22Rv1 (cell line): ENCODE data around the gene CCDC6.

Experiments used
- H3K27ac ChIP-seq: fragments of 450-650 bp; 2 replicates; pipeline ENCODE4 v1.5.1; 2017
- ZFX ChIP-seq: fragments of 450-650 bp; IDR thresholded peaks from 2 replicates; pipeline ENCODE4 v1.6.1; 2017; ENCODE audit warnings: antibody characterized with exemption, borderline replicate concordance
- TF ChIP-seq, protein P1 (sequence below): fragments of 450-650 bp; IDR thresholded peaks from 2 replicates; pipeline ENCODE4 v1.5.1; 2017; ENCODE audit warnings: mild to moderate bottlenecking

Gene CCDC6

DNA sequence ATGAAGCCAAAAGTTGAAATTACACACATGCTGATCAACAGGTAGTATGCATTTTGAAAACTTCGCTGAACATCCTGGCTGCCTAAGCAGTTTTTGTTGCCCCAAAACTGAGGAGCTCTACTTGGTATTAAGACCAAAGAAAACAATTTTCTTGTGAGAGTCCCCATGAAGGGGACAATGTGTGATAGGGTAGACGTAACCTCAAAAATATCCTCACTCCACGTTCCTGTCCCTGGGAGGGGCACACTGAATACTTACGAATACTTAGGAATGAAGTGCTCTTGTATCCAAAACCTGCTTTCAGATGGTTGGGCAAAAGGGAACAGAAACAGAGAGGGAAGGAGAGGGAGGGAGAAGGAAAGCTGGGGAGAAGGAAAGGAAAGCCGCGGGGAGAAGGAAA, 24.7 kb downstream of the CCDC6 start:
- no peak overlapping the region for H3K27ac ChIP-seq
- TF ChIP-seq ZFX, result no peak
- TF ChIP-seq, protein P1, sequence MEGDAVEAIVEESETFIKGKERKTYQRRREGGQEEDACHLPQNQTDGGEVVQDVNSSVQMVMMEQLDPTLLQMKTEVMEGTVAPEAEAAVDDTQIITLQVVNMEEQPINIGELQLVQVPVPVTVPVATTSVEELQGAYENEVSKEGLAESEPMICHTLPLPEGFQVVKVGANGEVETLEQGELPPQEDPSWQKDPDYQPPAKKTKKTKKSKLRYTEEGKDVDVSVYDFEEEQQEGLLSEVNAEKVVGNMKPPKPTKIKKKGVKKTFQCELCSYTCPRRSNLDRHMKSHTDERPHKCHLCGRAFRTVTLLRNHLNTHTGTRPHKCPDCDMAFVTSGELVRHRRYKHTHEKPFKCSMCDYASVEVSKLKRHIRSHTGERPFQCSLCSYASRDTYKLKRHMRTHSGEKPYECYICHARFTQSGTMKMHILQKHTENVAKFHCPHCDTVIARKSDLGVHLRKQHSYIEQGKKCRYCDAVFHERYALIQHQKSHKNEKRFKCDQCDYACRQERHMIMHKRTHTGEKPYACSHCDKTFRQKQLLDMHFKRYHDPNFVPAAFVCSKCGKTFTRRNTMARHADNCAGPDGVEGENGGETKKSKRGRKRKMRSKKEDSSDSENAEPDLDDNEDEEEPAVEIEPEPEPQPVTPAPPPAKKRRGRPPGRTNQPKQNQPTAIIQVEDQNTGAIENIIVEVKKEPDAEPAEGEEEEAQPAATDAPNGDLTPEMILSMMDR, result no peak

DNA sequence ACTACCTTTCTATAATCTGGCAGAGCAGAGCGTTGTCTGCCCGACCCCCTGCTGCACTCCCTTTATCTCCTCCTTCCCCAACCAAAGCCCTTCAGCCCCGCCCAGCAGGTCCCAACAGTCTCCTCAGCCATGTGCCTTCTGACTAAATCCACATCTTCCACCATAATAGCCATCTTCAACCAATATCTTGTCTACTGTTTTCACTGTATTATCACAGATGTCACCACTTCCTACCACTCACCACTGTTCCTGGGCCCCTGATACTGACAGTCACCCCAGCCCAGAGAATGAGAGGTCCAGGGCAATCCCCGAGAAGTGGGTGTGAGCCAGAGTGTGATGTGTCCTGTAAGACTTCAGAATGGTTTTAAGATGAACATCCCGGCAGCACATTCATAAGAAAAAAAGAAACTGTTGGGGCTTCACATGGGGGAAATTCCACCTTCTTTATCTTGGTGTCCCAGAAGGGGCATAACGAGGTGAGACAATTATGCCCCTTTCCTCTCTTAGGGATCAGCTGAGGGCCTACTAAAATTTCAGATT, 25.3 kb downstream of the CCDC6 start:
- no peak for TF ChIP-seq ZFX
- TF ChIP-seq, protein P1, result no peak
- no peak overlapping the region for H3K27ac ChIP-seq

DNA sequence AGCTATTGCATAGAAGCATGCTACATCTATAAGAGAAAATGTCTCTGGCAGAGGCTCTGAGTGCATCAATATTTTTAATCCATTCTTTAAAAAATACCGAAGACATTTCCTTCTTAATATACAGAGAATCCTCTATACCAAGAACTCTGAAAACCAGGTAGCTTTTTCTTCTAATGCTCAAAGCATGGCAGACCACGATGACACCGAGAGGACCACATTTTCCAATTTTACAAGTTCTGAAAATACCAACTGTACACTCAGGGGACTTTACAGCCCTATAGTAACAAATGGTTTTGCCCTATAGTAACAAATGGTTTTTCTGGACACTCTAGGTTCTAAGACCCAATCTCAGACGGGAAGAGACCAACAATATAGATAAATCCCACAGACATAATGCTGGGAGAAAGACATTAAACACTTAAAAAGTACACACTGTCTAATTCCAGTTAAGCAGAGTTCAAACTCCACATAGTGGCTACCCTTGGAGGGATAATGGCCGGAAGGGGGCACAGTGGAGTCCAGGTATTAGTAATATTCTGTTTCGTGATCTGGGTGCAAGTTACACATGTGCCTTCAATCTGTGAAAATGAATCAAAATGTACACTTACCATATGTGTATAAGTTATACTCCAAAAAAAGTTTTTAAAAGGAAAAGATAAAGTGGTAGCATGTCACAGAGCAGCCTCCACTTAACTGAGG, 26.2 kb downstream of the CCDC6 start:
- no peak overlapping the region for H3K27ac ChIP-seq
- TF ChIP-seq, protein P1, result no peak; the same call in 1 of the 2 replicates
- TF ChIP-seq ZFX, result no peak

DNA sequence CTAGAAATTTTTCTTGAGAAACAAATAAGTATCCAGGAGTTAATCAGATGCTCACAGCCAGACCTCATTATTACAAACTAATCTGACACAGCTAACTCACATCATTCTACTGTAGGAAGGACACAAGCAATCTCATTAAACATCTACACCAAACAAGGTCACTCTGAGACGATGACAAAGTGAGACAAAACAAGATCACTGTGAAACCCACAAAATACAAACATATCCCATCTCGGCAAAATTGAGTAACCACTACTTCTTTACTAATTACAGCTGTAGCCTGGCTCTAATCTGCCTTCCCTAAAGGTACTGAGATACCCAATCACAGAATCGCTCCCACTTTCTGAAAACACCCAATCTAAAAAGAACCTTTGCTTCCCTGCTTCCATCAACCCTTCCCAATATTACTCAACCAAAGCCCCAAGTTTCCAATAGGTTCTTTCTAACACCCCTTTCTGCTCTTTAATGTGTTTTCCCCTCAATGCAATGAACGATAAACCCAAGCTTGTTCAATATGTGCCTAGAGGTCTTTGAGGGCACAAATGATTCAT, 26.9 kb downstream of the CCDC6 start:
- no peak for TF ChIP-seq ZFX
- TF ChIP-seq, protein P1, result no peak
- H3K27ac ChIP-seq, result no peak overlapping the region

DNA sequence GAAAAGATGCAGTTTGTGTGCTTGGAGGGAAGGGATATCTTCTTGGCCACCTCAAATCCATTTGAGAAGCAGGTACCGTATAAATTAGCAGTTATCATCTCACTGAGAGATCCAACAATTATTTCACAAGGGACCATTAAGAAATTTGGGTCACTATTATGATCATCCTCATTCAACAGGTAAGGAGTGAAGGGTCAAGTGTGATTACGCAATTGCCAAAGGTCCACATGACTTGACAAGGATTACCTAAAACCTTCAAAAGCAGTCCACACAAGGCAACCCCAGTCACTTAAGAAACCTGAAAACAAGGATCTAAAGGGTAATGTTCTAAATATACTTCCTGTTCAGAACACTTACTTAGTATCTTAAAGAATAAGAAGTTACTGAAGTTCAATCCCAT, 27.4 kb downstream of the CCDC6 start:
- H3K27ac ChIP-seq, result no peak overlapping the region
- no peak for TF ChIP-seq ZFX
- TF ChIP-seq, protein P1, result no peak

DNA sequence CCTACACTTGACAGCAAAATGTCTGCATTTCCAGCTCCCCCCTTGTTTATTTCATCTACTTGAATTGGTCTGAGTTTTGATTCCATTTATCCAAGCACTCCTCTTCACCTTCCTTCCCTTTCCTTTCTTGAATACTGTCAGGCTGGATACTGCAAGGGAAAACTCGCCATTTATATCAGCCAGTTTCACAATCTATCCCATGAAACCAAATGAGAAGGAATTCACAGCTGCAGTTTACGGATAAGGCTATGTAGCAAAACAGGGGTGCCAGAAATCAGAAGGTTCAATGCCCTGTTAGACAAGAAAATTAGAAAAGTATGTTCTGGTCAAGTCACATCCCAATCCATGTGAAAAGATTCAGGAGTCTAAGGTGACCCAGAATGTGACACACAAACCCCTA, 28.1 kb downstream of the CCDC6 start:
- no peak overlapping the region for H3K27ac ChIP-seq
- TF ChIP-seq, protein P1, result no peak
- no peak for TF ChIP-seq ZFX

DNA sequence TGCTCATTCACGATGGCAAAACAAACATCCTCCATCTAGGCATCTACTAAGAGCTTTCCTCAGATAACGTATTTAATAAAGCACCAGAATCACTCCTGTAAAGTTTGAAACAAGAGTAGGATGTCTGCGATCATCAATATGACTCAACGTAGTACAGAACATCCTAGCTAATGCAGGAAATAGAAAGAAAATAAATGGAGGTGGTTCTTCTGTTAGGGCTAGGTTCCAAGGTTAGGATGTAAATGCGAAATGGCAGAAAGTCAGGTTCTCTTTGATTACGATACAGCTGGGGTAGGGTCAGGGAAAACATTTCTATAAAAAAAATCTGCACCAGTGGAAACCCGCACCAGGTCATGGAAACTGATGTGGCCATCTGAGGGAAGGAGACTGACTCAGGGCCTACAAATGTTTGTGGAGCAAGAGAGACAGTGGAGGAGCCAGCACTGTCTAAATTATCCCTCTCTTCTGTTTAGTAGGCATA, 29.1 kb downstream of the CCDC6 start:
- H3K27ac ChIP-seq, result no peak overlapping the region
- TF ChIP-seq ZFX, result no peak
- TF ChIP-seq, protein P1, result no peak
